VCaP (cell line): ENCODE results near the gene GDF2.

Experiments used
- H3K27ac ChIP-seq: fragments of 450-650 bp; 2 replicates; pipeline ENCODE4 v1.5.1; 2017
- TF ChIP-seq, protein P1 (sequence below): fragments of 450-650 bp; conservative IDR thresholded peaks from 2 replicates; pipeline ENCODE4 v1.5.1; 2017; ENCODE audit warnings: mild to moderate bottlenecking, moderate library complexity

GDF2 gene

DNA sequence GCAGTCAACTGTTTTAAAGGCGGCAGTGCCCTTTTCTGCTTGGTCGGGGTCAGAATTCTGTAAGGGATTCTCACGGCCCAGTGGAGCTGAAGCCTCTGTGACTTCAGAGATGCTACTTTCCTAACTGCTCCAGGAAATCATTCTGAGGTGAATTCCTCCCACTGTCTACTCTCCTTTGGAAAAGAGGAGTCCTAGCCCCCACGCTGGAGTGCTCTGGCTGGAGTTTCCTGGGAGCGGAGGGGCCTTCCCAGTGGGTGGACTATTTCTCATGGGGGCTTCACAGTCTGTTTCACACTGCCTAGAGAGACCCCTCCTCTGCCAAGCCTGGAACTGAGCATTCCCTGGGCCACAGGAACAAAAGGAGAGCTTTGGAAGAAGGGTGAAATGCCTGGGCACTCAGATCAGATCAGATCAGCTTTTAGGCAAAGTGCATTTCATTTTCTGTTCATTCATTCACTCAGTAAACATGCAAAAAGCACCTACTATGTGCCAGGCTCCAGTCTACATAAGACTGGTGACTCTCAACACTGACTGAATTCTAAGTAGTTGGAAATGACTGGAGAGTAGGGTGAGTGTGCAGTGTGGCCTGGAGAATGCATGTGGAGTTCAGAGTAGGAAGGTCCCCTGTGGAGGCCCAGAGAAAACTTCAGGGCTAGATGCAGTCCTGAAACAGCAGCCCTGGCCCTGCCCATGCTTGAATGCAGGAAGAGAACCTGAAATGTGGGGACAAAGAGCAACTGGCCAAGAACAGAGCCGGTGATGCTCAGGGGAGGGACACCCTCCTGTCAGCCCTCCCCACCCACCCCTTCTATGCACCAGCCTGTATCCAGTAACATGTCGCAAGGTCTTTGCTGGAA, 49.6 kb downstream of the GDF2 start:
- TF ChIP-seq, protein P1, sequence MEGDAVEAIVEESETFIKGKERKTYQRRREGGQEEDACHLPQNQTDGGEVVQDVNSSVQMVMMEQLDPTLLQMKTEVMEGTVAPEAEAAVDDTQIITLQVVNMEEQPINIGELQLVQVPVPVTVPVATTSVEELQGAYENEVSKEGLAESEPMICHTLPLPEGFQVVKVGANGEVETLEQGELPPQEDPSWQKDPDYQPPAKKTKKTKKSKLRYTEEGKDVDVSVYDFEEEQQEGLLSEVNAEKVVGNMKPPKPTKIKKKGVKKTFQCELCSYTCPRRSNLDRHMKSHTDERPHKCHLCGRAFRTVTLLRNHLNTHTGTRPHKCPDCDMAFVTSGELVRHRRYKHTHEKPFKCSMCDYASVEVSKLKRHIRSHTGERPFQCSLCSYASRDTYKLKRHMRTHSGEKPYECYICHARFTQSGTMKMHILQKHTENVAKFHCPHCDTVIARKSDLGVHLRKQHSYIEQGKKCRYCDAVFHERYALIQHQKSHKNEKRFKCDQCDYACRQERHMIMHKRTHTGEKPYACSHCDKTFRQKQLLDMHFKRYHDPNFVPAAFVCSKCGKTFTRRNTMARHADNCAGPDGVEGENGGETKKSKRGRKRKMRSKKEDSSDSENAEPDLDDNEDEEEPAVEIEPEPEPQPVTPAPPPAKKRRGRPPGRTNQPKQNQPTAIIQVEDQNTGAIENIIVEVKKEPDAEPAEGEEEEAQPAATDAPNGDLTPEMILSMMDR, result no peak

DNA sequence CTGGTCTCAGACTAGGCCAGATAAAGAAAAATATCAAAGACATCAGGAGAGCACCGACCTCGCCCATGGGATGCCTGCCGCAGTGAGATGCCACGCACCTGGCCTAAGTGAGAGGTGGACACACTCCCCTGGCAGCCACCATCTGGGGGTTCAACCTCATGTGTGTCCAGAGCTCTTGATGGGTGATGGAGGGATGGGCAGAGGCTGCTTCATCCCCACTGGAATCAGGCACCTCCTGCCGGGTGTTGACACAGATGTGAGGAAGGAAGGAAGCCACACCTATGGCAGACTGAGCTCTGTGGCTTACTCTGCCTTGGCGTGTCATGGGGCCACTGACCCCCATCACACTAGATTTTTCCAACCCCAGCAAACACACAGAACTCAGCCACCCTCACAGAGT, 50.5 kb downstream of the GDF2 start:
- no peak overlapping the region; the same call in 1 of the 2 replicates for H3K27ac ChIP-seq
- TF ChIP-seq, protein P1, result no peak

More for the DNA sequence above, 49.6 kb downstream of the GDF2 start:
- H3K27ac ChIP-seq, result no peak overlapping the region

DNA sequence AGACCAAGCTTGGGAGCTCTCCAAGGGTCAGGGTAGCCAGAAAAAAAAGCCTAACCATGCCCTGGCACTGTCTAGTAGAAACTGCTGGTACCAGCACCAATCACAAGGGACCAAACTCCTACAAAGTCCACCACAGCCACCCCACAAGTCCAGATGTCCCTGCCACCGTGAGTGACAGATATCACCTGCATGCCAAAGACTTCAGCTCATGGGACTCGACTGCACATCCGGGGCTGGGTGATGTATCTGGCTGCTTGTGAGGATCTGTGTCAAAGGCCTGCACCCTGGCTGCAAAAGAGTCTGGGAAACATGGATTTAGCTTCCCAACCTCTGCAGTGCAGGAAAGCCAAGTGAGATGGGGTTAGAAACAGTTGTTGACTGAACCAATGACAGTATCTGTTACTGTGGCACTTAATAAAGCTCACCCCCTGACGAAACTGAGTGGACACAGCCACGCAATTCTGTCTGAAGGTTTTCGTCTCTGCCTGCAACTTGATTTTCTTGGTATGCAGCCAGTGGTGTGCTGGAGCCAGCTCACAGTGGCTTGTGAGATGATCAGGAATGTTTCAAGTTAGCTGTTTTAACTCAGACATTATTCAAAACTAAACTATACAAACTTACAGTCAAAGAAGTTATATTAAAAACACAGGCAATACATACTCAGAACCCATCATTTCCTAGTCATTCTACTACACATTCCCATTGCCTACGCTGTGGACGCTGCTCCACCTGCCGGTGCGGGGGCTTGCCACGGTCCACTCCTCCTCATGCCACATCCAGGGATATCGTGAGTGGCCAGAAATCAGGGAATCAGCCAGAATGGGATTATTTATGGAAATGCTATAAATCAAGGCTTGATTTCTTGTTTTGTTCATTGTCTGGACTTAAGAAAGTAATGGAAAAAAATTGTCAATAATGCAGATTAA, 52.6 kb downstream of the GDF2 start:
- peak overlapping the region; percentile 41 for H3K27ac ChIP-seq
- TF ChIP-seq, protein P1, result no peak

DNA sequence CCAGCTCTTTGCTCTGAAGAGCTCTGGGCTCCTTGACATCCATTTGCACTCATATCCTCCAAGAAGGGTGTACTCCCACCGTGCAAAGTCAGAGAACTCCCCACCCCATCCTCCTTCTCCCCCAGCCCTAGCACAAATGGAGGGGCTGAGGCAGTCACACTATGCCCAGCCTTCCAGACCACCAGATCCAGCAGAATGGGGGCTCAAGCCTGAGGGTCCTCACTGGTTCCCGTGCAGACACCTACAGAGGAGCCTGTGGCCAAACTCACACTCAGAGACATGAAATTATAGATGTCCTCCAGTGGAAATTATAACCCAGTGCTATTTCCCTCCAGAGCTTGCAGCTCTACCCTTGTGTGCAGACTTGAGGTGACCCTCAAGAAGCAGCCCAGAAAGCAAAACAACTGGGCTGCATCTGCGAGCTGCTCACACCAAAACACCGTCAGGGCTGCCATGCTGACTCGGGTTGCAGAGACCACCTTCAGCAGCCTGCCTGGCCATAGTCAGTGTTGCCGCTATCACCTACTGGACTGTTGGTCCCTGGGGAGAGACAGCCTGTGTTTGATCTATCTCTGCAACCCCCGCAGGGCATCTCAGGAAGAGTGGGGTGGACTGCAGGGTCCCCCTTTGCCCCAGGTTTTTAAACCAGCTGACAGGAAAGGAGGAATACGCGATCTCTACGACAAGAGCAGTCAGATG, 54.4 kb downstream of the GDF2 start:
- TF ChIP-seq, protein P1, result no peak
- H3K27ac ChIP-seq, result no peak overlapping the region
